ENCODE results near the gene TEKT2.

Gene TEKT2

GRCh38 chr1:36134505-36135329 is 50.8 kb downstream of the TEKT2 start:
- DNase-seq = no peak

GRCh38 chr1:36135330-36135667 is 51.4 kb downstream of the TEKT2 start:
- DNase-seq = no peak

- no peak for DNase-seq
Observed at GRCh38 chr1:36135796-36136195, 51.9 kb downstream of the TEKT2 start.

- DNase-seq = no peak
Observed at GRCh38 chr1:36136535-36136934, 52.6 kb downstream of the TEKT2 start.

GRCh38 chr1:36137226-36137625 is 53.3 kb downstream of the TEKT2 start:
- DNase-seq = no peak

- no peak for DNase-seq
Observed at GRCh38 chr1:36137776-36138175, 53.9 kb downstream of the TEKT2 start.
